NCI-H345 (cell line): ENCODE measurements around the gene MGME1.

Experiments used
- DNase-seq: peaks from one replicate; lab custom pipeline; 2025; lab: John Stamatoyannopoulos, UW

Gene MGME1

GRCh38 chr20:17940224-17940971, 28.4 kb upstream of the MGME1 start:
- DNase-seq: no peak

DNA sequence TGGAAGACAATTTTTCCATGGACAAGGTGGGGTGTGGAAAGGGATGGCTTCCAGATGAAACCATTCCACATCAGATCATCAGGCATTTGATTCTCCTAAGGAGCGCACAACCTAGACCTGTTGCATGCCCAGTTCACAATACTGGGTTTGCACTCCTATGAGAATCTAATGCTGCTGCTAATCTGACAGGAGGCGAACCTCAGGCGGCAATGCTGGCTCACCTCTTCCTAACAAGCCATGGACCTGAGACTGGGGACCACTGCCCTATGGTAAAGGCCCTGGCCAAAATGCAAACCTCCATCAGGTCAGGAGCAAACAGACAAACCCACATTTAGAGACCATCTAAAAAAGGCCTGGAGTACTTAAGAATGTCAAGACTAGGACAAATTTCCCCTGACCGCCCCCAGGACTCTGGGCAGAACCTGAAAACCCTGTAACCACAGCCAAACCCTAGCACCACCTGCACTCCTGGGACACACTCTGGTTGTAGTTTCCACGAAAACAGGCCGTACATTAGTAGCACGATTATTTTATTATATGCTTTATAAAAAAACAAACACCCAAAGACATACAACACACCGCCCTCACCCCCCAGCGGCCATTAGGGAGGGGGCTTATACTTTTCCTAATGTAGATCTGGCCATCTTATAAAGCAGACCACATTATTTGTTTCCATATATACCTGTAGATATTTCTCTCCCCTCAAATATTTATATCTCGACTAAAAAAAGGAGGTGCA, 27.6 kb upstream of the MGME1 start:
- DNase-seq: no peak

DNA sequence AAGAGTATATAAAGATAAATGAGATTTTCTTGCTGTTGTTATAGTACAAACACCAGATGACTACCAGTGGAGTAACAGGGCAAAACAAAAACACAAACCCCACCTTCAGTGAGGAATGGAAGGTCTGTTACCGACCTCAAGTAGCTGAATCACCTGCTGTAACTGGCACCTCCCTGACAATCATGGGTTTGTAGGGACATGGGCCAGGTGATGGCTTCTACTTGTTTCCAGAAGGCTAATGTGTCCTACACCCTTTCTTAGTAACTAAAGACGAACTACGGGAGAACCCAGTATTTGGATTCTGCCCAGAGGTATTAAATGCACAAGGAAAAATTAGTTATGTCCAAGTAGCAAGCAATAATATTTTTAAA, 27.0 kb upstream of the MGME1 start:
- DNase-seq: no peak

DNA sequence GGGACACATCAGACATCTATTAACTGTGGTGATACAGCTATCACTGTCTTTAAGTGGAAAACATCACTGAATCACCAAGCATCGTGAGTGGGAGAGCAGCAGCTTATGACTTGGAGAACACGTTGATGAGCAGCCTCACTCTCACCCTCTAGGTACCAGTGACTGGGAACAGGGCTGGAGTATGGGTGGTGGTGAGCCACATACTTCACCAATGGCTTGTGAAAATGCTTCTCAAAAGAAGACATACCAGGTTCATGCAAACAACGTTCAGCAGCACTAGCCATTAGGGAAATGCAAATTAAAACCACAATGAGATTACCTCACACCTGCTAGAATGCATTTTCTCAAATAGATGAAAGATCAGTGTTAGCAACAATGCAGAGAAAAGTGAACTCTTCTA, 25.5 kb upstream of the MGME1 start:
- no peak for DNase-seq

DNA sequence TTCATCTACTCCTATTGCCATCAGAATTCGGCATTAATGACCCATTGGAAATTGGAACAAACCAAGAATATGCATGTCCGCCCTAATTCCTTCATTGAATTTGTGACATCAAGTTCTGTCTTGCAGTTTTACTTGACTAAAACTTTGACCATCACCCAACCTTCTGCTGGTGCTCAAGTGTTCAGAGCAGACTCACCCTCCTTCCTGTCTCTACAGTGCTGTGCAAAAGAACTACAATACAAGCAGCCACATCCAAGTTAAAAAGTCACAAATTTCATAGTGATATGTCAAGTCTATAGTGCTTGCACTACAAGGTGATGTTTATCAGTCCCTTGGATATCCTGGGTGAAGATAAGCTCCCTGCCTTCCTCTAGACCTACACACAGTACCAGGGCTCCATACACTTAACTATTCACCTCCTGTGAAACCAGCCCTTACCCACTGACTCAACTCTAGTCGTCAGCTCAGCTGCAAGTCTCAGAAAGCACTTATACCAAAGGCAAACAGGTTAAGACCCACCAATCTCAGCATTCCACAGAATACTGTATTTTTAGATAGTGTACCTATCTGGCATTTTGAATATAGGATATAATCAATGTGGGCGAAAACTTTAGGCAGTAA, 23.9 kb upstream of the MGME1 start:
- DNase-seq: no peak

- no peak for DNase-seq
Observed at GRCh38 chr20:17946040-17946439, 22.8 kb upstream of the MGME1 start.

GRCh38 chr20:17946572-17947473, 22.0 kb upstream of the MGME1 start:
- DNase-seq: no peak

- no peak for DNase-seq
Observed at GRCh38 chr20:17947474-17947815, 21.4 kb upstream of the MGME1 start.

DNA sequence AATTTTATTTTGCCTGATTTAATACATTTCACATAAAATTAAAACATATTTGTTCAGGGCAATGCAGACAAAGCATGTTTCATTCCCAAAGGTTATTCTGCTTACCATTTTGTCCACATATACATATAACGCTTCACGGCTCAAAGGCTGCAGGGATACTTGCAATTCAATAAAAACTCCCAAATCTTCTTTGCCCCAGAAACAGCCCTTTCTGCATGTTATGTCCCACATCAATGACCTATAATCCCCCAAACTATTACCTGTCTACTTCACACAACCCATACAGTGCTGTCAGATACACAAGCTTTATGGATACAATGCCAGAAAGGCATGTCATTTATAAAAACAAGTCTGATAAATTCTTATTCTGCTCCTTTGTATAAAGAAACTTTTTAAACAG, 20.4 kb upstream of the MGME1 start:
- no peak for DNase-seq

DNA sequence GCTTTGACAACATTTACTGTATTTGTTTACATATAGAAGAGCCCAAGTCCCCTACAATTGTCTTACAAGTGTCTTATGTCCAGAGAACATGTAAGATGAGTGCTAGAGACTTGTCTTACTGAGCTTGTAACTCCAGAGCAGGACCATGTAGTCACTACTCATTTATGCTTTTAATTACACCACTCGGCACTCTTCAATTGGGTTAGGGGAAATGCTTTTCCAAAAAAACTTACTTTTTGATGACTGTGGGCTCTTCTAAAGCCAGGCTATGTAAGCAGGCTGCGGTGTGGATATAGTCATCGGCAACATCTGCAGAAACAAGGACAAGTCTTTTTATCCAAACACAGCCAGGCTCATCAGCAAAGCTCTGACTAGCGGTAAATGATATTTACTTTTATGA, 18.9 kb upstream of the MGME1 start:
- DNase-seq: no peak

GRCh38 chr20:17950670-17951069, 18.1 kb upstream of the MGME1 start:
- no peak for DNase-seq

- no peak for DNase-seq
Observed at GRCh38 chr20:17951323-17951722, 17.5 kb upstream of the MGME1 start.

- DNase-seq: no peak
Observed at GRCh38 chr20:17952692-17953684, 15.8 kb upstream of the MGME1 start.

- no peak for DNase-seq
Observed at GRCh38 chr20:17953935-17954334, 14.9 kb upstream of the MGME1 start.

GRCh38 chr20:17955302-17955701, 13.5 kb upstream of the MGME1 start:
- no peak for DNase-seq

DNA sequence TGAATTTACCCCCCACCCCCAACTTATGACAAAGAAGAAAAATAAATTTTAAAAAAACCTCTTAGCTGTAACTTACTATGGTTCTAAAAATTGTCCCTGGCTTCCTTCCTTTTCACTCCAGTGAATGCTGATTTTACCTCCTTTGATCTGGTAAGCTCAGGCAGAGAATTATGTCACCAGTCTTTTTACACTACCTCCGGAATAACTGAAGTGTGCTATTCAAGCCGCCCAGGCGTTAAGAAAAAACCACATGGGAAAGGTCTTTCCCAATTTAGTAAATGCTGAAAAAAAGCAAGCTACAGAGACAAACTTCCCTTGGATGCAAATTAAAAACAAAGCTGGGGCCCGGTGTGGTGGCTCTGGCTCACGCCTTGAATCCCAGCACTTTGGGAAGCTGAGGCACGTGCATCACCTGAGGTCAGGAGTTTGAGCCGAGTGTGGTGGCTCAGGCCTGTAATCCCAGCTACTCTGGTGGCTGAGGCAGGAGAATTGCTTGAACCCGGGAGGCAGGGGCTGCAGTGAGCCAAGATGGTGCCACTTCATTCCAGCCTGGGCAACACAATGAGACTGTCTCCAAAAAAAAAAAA, 12.6 kb upstream of the MGME1 start:
- no peak for DNase-seq

- DNase-seq: no peak
Observed at GRCh38 chr20:17957505-17958363, 11.1 kb upstream of the MGME1 start.

DNA sequence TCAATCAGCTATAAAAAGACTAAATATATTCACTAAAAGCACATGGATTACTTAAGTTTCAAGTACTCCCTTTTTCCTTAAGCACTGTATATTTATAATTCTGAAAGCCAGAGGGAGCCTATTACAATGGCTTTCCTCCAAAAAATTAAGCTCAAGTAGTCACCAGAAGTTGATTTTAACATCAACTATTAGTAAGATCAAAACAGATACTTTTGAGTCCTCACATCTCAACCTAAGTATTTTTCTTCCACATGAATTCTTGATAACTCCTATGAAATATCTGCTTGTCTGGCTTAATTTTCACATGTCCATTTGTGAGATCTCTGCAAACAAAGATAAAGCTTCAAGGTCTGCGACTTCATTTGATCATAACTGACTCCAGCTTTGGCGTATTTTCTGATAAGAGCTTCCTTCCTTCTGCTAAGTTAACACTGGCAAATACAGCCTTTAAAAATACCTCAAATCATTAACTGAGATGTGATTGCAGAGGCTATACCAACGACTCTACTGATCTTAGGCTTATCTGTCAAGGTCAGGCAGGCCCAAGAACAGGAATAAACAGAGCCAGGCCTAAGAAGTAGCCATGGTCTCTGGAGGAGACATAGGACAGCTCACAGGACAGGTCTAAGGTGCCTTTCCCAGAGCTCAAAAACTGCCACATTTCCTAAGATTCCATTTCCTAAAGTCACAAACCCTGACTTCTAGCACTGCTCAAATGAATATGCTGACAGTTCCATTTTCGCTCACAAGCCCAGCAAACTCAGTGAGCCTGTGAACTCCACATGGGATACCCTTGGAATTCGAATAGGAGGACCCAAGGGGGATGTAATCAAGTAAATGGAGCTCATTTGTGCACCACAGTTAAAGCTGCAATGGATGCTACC, 10.2 kb upstream of the MGME1 start:
- DNase-seq: no peak

- no peak for DNase-seq
Observed at GRCh38 chr20:17959257-17959627, 9.6 kb upstream of the MGME1 start.
